Fibroblast of lung (primary cell): ENCODE results near the gene GOLGA6L7. TPM values are rescaled to one million over a fixed set of nuclear protein-coding genes. Genes with fewer than 3 reads are reported as not detected.
"Not testable (repeated sequence)": the region's sequence is repeated elsewhere in the genome, so short reads cannot be mapped to it uniquely, and the experiment has no call there.

Experiments
- DNase-seq, 2 donors: peaks; one replicate each; pipeline versions ENCODE4 v3.0.0 to v3.0.0-alpha.2; 2010; ENCODE audit warnings: low read depth in 2 of 2
- H2AFZ ChIP-seq: 2 replicates; pipeline ENCODE4 v1.5.1; 2012; ENCODE audit warnings: low read length, control low read depth, inconsistent platforms
- H3K27ac ChIP-seq: 2 replicates; pipeline ENCODE4 v1.5.1; 2011; ENCODE audit warnings: low read length, control low read depth; ENCODE audit not compliant: insufficient read depth
- H3K27me3 ChIP-seq: 2 replicates; pipeline ENCODE4 v1.5.1; 2011; ENCODE audit warnings: mild to moderate bottlenecking, low read length; ENCODE audit not compliant: control insufficient read depth, insufficient read depth
- H3K36me3 ChIP-seq: 2 replicates; pipeline ENCODE4 v1.5.1; 2011; ENCODE audit warnings: low read length; ENCODE audit not compliant: control insufficient read depth, insufficient read depth
- H3K4me1 ChIP-seq: 2 replicates; pipeline ENCODE4 v1.5.1; 2011; ENCODE audit warnings: low read length; ENCODE audit not compliant: control insufficient read depth, insufficient read depth; ENCODE audit errors: extremely low read depth
- H3K4me2 ChIP-seq: 2 replicates; pipeline ENCODE4 v1.5.1; 2011; ENCODE audit warnings: low read length, control low read depth; ENCODE audit not compliant: insufficient read depth; ENCODE audit errors: extremely low read depth
- H3K4me3 ChIP-seq, 4 experiments: fragments of 200-600 bp in 1 of 4; sonication (generic) in 1 of 4; replicated peaks in 1 of 4; 2 replicates each; pipeline ENCODE4 v1.5.1; 2011 to 2016; ENCODE audit warnings: low read length in 4 of 4, low read depth in 3 of 4, mild to moderate bottlenecking in 3 of 4, control low read depth in 2 of 4, inconsistent platforms in 1 of 4, mixed read lengths in 1 of 4; ENCODE audit not compliant: insufficient read depth in 1 of 4; ENCODE audit errors: control extremely low read depth in 1 of 4
- H3K79me2 ChIP-seq: 2 replicates; pipeline ENCODE4 v1.5.1; 2012; ENCODE audit warnings: mild to moderate bottlenecking, low read length, inconsistent platforms; ENCODE audit not compliant: control insufficient read depth, insufficient read depth
- H3K9ac ChIP-seq: 2 replicates; pipeline ENCODE4 v1.5.1; 2011; ENCODE audit warnings: mild to moderate bottlenecking, low read length, control low read depth; ENCODE audit not compliant: insufficient read depth
- H3K9me3 ChIP-seq: 2 replicates; pipeline ENCODE4 v1.5.1; 2012; ENCODE audit warnings: low read depth, low read length; ENCODE audit not compliant: control insufficient read depth, insufficient read depth
- H4K20me1 ChIP-seq: 2 replicates; pipeline ENCODE4 v1.5.1; 2011; ENCODE audit warnings: low read length; ENCODE audit not compliant: control insufficient read depth, insufficient read depth; ENCODE audit errors: extremely low read depth
- polyA plus RNA-seq, 2 donors: library from polyadenylated mRNA; depleted of rRNA in 1 of 2; stranded (reverse) in 1 of 2; unstranded in 1 of 2; fragments of >200 nt; gene quantifications; 2 replicates each; pipeline ENCODE4 v1.2.1, GENCODE V29; 2011 to 2012; ENCODE audit warnings: missing spikeins in 1 of 2
- total RNA-seq: library from RNA; depleted of rRNA; stranded (reverse); fragments of >200 nt; gene quantifications from 2 replicates; pipeline ENCODE4 v1.2.1, GENCODE V29; 2014

Gene GOLGA6L7
- total and polyA plus RNA-seq, 2 donors (not counting 1 experiment from before 2014, with no cell fraction given) = not detected

- not testable (repeated sequence) for H3K9ac ChIP-seq, DNase-seq, H2AFZ ChIP-seq, H3K4me1 ChIP-seq, H3K4me3 ChIP-seq, H3K36me3 ChIP-seq, H3K4me2 ChIP-seq, H4K20me1 ChIP-seq, H3K27ac ChIP-seq, H3K27me3 ChIP-seq, H3K9me3 ChIP-seq, H3K79me2 ChIP-seq
Measured at GRCh38 chr15:28813392-28813791, 35.1 kb downstream of the GOLGA6L7 start.

- not testable (repeated sequence) for H2AFZ ChIP-seq, H3K4me2 ChIP-seq
Measured at GRCh38 chr15:28811852-28812550, 36.4 kb downstream of the GOLGA6L7 start.

GRCh38 chr15:28810444-28810843 is 38.0 kb downstream of the GOLGA6L7 start:
- not testable (repeated sequence) for H3K27me3 ChIP-seq, H3K4me3 ChIP-seq, H3K79me2 ChIP-seq, H2AFZ ChIP-seq, DNase-seq, H3K27ac ChIP-seq, H3K36me3 ChIP-seq, H3K4me2 ChIP-seq, H3K4me1 ChIP-seq, H3K9ac ChIP-seq, H3K9me3 ChIP-seq, H4K20me1 ChIP-seq

More at GRCh38 chr15:28811852-28812550, 36.4 kb downstream of the GOLGA6L7 start:
- H3K79me2 ChIP-seq, H3K27me3 ChIP-seq, H3K36me3 ChIP-seq, H4K20me1 ChIP-seq, H3K9me3 ChIP-seq, DNase-seq, H3K9ac ChIP-seq, H3K4me1 ChIP-seq, H3K4me3 ChIP-seq, H3K27ac ChIP-seq: not testable (repeated sequence)

- H3K27ac ChIP-seq, H3K79me2 ChIP-seq, H3K9ac ChIP-seq, H3K4me2 ChIP-seq, H4K20me1 ChIP-seq, H3K9me3 ChIP-seq, H2AFZ ChIP-seq, H3K36me3 ChIP-seq, DNase-seq, H3K27me3 ChIP-seq, H3K4me3 ChIP-seq, H3K4me1 ChIP-seq: not testable (repeated sequence)
Measured at GRCh38 chr15:28808136-28808535, 40.3 kb downstream of the GOLGA6L7 start.

- H3K4me2 ChIP-seq, H3K4me3 ChIP-seq, H3K9me3 ChIP-seq, H3K27ac ChIP-seq, H3K9ac ChIP-seq, H3K79me2 ChIP-seq, DNase-seq, H3K36me3 ChIP-seq, H4K20me1 ChIP-seq, H3K4me1 ChIP-seq, H3K27me3 ChIP-seq, H2AFZ ChIP-seq: not testable (repeated sequence)
Measured at GRCh38 chr15:28800366-28800765, 48.1 kb downstream of the GOLGA6L7 start.

GRCh38 chr15:28798234-28798633 is 50.2 kb downstream of the GOLGA6L7 start:
- not testable (repeated sequence) for H3K36me3 ChIP-seq, H3K27ac ChIP-seq, H3K79me2 ChIP-seq, H3K4me2 ChIP-seq, H3K4me3 ChIP-seq, DNase-seq, H3K27me3 ChIP-seq, H3K9ac ChIP-seq, H4K20me1 ChIP-seq, H3K9me3 ChIP-seq, H2AFZ ChIP-seq, H3K4me1 ChIP-seq
